Cortex of kidney (tissue), 1 donor: ENCODE measurements around the gene RIIAD1.
"Not testable (repeated sequence)": the region's sequence is repeated elsewhere in the genome, so short reads cannot be mapped to it uniquely, and the experiment has no call there.

Source experiments
- DNase-seq: peaks from one replicate; lab custom pipeline; 2025; lab: John Stamatoyannopoulos, UW

The RIIAD1 gene, protein sequence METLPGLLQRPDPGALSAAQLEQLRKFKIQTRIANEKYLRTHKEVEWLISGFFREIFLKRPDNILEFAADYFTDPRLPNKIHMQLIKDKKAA

DNA sequence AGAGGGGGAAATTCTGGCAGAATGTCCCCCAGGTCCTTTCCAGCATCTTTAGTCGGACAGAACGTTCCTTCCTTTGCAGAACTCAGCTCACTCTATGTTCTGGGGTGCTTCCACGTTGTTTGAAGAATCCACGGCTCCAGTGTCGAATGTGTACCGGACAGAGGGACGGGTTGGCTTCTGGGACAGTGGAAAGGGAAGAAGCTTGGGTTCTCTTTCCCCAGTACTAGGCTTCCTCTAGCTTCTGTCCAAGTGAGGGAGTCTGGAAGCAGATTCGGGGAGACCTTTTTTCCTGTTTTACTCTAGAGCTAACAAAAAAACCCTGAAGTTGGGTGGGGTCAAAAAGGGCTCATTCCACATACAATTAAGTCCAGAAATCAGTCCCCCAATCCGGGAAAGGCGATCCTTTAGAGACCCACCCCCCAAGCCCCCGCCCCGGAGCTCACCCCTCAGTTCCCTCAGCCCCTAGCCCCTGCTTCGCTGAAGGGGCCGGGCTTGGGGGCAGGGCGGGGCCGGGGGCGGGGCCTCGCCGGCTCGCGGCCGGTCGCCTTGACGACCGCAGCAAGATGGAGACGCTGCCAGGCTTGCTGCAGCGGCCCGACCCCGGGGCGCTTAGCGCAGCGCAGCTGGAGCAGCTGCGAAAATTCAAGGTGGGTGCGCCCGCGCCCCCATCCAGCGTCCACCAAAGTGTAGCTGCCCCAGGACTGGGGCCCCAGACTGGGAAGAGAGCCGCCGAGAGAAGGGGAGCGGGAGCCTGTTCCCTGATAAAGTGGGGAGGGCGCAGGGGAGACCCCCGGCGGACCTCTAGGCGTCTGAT, at the start of gene RIIAD1:
TSS of gene RIIAD1 (plus strand) at position 549 of the 814 bp plus-strand sequence. CDS start at position 564, 15 bp downstream.
- no peak for DNase-seq

DNA sequence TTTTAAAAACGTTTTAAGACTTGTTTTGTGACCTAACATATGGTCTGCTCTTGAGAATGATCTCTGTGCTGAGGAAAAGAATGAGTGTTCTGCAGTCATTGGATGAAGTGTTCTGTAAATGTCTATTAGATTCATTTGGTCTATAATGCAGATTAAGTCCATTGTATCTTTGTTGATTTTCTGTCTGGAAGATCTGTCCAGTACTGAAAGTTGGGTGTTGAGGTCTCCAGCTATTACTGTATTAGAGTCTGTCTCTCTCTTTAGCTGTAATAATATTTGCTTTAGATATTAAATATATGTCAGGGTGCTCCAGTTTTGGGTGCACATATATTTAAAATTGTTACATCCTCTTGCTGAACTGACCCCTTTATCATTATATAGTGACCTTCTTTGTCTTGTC, 47.9 kb upstream of the RIIAD1 start:
- DNase-seq = no peak

DNA sequence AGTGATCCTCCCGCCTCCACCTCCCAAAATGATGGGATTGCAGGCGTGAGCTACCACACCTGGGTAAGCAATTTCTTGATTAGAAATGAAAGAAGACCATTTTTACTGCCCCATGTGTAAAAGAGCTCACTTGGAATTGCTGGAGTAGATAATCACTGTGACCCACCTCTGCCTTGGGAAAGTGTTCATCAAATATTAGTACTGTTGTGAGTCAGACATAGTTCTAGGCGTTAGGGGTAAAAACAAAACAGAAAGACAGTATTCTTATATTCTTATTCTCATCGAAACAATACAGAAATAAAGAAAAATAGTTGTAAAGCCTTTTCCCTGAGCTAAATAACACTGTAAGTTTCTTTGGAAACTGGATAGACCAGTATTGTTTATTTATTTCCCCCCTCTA, 40.9 kb upstream of the RIIAD1 start:
- no peak for DNase-seq

DNA sequence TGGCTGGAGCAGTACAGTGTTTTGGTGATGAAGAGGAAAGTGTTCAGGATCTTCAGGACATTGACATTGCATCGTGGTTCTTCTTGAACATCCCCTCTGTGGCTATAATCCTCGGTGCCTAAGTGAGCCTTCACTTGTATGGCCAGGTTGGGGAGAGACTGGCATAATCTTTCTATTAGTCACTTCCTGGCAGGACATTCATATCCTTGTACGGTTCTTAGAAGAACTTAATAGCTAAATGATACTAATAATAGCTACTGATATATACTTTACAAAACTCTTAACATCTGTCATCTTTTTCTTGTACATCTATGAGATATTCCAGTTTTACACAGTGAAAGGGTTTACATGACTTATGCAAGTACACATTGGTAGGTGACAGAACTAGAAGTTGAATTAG, 40.5 kb upstream of the RIIAD1 start:
- no peak for DNase-seq

DNA sequence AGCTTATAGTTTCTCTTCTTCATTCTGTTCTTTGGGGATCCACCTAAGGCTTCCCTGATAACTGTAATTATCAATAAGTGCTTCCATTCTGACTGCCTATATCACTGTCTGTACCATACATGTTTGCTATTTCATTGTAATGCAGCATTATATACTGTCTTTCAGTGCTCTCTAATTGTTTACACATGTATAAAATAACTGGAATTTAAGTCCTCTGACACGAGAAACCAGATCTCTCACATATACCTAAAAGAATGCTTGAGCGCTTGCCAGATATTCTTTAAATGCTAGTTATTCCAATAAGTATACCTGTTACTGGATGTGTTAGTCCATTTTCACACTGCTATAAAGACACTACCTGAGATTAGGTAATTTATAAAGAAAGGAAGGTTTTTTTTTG, 39.4 kb upstream of the RIIAD1 start:
- DNase-seq = no peak

DNA sequence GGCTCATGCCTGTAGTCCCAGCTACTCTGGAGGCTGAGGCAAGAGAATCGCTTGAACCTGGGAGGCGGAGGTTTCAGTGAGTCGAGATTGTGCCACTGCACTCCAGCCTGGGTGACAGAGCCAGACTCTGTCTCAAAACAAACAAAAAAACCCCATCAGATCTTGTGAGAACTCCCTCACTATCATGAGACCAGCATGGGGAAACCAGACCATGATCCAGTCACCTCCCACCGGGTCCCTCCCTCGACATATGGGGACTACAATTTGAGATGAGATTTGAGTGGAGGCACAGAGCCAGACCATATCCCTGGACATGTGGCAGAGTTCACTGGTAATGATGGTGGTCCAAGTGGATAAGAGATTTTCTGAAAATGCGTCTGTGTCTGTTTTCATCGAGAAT, 38.4 kb upstream of the RIIAD1 start:
- not testable (repeated sequence) for DNase-seq

DNA sequence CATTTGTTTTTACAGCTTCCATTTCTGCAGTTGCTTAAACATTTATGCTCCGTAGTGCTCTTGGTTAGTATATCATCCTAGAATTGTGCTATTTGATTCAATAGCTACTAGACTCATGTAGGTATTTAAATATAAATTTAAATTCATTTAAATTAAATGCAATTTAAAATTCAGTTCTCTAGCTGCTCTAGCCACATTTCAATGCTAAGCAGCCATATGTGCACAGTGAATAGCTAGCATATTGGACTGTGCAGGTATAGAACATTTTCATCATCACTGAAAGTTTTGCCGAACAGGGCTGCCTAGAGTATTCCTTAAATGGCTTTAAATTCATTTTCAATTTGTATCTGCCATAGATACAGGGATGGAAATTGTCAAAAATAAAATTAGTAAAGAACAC, 37.2 kb upstream of the RIIAD1 start:
- no peak for DNase-seq

DNA sequence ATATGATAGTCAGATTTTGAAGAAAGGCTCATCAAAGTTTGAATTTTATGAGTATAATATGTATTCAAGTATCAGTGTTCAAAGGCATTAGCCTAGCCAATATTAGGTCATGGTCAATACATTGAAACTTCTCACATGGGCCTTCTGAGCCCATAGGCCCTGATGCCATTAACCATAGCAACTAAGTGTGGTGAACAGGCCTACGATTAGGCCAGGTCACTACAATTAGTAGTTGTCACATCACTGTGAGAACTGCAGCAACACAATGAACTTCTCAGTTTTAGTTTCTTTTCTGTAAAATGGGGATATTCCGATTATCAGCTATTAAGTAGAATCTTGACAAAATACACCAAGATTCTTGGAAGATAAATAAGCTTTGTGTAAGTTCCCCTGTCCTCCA, 34.8 kb upstream of the RIIAD1 start:
- no peak for DNase-seq

DNA sequence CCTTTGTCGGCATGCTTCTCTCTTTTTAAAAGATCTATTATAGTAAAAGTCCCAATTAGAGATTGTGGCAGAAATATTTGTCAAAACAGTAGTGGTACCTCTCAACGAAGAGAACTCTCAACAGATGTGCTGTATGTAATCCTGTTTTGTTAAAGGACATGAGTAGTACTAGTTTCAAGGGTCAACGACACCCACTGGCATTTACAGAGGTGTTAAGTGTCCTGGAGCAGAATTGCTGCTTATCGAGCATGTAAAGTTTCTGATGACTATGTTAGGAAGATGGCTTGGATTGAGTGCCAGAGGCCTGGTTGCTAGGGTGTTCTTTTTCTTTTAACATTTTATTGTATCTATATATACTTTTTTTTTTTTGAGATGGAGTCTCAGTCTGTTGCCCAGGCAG, 31.8 kb upstream of the RIIAD1 start:
- no peak for DNase-seq

DNA sequence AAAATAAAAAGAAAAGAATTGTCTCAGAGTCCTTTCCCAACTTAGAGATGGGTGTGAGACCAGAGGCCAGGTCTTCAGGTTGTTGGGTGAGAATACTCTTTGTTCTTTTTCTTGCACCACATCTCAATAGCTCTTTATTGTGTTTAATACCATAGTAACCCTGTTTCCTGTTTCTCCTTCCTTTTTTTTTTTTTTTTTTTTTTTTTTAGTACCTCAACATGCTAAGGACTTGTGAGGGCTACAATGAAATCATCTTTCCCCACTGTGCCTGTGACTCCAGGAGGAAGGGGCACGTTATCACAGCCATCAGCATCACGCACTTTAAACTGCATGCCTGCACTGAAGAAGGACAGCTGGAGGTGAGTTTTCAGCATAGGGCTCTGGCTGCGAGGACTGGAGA, 29.1 kb upstream of the RIIAD1 start:
- no peak for DNase-seq

DNA sequence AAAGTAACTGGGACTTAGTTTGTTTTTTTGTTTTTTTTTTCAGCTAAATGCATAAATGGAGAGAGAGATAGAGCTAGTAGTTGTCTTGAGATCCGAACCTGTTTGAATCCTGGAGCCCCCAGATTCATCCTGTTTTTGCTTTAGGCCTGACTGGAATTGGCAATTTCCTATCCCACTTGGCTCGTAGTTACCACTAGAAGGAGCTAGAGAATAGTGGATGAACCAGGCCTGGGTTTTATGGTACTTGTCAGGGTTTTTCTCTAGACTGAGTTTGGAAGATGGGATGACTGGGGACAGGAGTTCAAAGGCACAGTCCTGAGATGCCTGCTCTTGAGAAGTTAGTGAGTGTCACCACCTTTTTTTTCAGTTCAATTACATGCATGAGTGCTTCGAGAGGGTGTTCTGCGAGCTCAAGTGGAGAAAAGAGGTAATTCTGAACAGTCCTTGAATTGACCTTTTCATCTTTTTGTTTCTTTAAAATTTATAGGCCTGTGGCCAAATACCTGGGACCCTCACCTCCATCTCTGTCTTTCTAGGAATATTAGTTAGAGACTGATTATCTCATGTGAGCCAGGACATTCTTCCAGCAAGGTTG, 28.2 kb upstream of the RIIAD1 start:
- no peak for DNase-seq

DNA sequence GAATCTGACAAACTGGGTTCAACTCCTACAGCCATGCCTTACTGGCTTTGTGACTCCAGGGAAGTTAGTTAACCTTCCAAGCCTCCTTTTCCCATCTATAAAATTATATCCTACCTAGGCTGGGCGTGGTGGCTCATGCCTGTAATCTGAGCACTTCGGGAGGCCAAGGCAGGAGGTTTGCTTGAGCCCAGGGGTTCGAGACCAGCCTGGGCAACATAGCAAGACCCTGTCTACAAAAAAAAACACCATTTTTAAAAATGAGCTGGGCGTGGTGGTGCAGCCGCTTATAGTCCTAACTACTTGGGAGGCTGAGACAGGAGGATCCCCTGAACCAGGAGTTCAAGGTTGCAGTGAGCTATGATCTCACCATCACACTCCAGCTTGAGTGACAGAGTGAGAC, 19.8 kb upstream of the RIIAD1 start:
- no peak for DNase-seq

DNA sequence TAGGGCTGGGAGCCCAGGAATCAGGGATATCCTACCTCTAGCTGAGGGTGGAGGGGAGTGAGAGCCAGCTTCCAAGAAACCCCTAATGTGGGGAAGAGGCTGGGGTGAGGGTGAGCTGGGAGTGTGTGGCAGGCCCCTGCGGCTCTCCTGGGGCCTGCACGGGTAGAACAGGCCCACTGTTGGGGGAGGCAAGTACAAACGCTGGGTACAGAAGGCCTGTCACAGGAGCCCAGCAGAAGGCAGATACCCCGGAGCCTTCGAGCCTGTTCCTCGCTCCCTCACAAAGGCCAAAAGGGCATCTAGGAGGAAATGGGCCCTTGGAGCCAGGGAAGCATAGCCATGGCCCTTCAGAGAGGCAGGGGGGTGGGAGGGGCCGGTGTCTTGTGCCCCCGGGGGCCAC, 18.4 kb upstream of the RIIAD1 start:
- no peak for DNase-seq

DNA sequence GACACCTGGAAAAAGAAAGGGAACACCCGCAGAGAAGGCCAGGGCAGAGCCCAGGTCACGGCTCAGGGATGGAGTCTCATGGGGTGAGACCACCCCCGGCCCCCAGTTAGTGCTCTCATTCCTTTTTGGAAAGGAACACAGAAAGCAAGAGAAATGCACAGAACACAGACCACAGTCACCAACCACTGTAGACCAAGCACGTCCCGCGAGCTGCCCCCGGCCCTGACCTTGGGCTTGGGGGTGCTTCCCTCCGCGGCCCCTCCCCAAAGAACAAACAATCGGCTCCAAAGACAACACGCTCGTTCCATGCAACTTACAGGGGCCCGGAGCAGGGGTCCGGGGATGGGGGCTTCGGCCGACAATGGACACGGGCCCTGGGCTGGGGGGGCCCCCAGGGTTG, 17.5 kb upstream of the RIIAD1 start:
- DNase-seq = no peak

DNA sequence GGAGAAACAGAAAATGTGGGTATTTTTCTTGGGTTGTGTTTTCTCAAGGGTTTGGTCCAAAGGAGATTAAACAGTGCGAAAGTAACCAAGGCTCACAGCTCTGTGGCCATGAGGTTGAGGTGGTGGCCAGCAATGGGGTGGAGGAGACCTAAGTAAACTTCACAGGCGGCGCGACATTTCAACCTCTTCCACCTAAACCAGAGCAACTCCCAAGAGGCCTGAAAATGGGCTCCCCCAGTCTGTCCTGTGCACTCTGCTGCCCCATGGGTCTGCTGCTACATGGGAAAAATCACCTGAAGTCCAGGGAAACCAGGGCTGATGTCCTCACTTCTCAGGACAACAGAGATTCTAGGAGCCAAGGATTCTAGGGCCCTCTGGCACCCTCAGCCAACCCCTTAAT, 17.1 kb upstream of the RIIAD1 start:
- DNase-seq = no peak

DNA sequence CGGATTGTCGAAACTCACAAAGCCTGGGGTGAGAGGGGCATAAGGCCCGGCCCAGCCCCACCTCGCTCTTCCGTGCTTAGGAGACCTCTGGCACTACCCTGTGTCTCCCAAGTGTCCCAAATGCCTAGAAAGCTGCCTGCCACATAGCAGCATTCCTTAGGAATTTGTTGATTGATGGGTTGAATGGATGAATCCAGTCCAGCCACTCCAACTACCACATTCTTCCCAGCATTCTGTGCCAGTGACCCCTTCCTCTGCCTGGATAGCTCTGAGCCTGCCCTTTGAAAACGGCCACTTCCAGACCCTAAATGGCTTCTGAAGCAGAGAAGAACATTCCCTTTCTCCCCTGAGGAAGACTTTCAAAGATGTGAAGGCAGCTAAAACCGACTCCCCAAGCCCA, 16.2 kb upstream of the RIIAD1 start:
- no peak for DNase-seq

DNA sequence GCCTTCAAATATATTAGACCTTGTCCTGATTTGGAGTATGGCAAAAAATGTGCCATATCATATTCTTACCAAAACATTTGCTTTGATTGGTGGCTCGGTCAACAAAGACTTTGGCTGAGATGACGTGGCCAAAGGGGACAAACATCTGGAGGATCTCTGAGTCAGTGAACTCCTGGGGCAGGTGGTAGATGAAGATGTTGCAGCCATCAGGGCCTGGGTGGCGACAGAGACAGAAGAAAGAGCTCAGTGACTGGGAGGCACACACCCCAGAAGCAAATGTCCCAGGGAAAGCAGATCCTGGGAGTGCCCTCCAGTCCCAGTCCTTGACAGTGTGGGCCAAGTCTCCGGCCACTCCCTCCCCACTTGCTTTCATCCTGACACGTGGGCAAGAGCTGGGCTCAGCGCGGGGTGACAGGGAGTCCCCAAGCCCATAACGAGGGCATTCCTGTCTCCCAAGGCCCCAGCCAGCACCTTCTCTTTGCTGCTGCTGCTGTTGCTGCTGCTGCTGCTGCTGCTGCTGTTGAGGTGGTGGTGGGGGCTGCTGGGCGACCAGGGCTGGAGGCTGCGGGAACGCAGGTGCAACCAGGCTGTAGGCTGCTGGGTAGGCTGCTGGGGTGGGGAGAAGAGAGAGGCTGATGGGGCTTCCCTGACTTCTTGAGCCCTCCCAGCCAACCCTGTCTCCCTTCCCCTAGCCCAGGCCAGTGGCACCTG, 15.4 kb upstream of the RIIAD1 start:
- no peak for DNase-seq

DNA sequence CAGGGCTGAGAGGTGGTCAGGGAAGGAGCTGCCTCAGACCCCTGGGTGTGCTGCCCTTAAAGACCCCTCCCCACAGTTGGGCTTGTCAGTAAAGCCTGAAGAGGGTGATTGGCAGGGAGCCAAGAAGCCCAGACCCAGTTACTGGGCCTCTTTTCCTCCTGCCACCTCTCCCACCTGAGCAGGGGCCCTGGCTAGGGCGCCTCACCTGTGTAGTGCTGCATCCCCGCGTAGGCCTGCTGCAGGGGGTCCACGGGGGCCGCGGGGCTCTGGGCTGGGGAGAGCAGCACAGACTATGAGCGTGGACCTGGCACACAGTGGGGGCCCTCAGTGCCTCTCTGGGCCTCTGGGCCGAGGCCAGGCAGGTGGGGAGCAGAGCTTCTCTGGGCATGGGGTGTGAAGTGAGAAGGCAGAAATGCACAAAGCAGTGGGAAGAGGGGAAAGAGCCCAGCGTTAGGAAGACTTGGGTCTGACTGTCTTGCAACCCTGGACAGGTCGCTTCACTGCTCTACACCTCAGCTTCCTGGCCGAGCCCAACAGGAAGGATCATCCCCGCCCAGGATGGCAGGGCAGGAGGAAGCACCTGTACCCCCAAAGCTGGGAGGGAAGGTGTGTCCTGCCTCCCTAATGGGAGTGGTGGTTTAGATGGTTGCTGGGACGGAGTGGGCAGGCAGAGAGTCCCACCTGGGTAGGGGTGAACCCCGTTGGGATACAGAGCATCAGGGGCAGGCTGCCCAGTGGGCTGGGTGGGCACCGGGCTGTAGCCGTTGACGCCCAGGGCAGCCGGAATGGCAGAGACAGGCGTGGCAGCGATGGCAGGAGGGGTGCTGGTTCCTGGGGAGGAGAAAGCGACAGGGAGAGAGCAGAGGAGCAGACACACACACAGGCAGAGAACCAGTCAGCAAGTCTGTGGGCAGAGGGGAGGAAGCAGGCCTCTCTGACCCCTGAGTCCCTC, 14.6 kb upstream of the RIIAD1 start:
- DNase-seq = no peak

DNA sequence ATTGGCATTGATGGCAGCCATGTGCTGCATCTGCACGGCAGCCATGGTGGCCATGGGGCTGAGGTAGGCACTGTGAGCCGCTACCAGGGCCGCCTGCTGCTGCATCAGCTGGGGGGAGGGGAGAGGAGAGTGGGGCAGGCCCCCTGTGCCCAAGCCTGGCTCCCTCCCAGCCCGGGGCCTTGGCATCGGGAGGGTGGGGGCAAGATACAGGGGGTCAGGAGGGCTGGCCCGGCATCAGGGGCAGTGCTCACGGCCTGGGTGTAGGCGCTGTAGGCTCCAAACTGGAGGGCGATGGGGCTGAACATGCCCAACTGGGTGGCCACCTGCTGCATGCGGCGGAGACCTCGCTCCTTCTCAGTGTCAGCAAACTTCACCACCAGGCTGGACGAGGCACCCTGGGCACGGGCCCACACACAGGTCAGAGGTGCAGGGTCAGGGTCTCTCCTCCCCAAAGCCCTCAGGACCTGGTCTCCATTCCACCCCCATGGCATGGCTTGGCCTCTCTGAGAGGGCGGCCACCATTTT, 13.7 kb upstream of the RIIAD1 start:
- no peak for DNase-seq

DNA sequence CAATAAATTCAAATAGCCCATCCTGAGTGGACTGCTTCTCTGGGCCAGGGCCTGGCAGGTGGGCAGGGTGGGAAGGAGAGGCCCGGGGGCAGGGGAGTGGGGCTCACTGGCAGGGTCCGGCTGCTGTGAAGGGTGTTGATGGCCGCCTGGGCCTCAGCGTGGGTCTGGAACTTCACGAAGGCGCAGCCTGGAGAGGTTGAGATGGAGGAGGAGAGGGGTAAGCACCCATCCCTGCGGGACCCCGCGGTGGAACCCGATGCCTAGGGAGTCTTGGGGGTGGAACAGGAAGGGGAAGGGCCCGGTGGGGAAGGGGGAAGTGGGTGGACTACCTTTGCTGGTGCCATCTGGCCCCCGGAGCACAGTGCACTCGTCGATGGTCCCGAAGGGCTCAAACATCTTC, 12.4 kb upstream of the RIIAD1 start:
- no peak for DNase-seq

DNA sequence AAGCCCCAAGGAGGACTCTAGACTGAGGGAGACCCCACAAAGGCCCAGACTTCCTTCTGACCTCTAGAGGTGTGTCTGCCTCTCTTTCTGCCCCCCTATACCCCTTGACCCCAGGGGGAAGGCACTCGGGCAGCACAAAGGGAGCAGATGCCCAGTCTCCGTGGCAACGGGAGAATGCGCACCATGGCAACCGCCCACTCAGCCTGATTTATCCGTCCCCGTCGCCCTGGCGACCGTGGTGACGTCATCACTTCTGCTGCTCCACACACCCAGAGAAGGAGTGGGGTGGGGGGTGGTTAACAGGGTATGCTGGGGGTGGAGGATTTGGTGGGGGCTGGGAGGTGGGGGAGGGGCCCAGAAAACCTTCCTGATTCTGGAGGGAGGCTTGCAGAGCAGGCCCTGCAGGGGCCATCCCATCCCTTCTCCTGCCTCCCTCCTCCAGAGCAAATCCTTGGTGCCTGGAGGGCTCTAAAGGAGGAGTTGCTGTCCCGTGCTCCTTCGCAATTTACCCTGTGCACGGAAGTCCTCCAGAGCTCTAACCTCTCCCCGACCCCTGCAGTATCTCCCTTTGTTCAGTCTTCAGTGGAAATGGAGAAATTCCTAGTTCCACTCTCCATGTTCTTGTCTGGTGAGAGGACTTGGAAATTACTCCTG, 11.0 kb upstream of the RIIAD1 start:
- DNase-seq = no peak
